Spleen (tissue), 11 donors: ENCODE data around the gene APOC3. TPM values are rescaled to one million over a fixed set of nuclear protein-coding genes. Genes with fewer than 3 reads are reported as not detected.

Source experiments
- DNase-seq: peaks from one replicate; pipeline ENCODE4 v3.0.0-alpha.2; 2020
- H3K27ac ChIP-seq, 8 donors: fragments of 200-600 bp; sonication (generic) in 7 of 8; 1 replicate in 4 of 8; 2 replicates in 4 of 8; pipeline versions ENCODE4 v1.5.0 to v1.8.0; 2016 to 2021; ENCODE audit warnings: inconsistent platforms in 4 of 8, mild to moderate bottlenecking in 4 of 8, moderate library complexity in 1 of 8
- H3K27me3 ChIP-seq, 7 donors: fragments of 200-600 bp; sonication (generic) in 6 of 7; replicated peaks in 1 of 7; 1 replicate in 4 of 7; 2 replicates in 3 of 7; pipeline versions ENCODE4 v1.5.0 to v1.8.0; 2016 to 2021; ENCODE audit warnings: inconsistent platforms in 3 of 7, mild to moderate bottlenecking in 1 of 7
- H3K36me3 ChIP-seq, 6 donors: fragments of 200-600 bp; sonication (generic) in 5 of 6; 1 replicate in 4 of 6; 2 replicates in 2 of 6; pipeline versions ENCODE4 v1.5.0 to v1.8.0; 2016 to 2021; ENCODE audit warnings: inconsistent platforms in 2 of 6
- H3K4me1 ChIP-seq, 6 donors: fragments of 200-600 bp; sonication (generic) in 5 of 6; 1 replicate in 3 of 6; 2 replicates in 3 of 6; pipeline versions ENCODE4 v1.5.0 to v1.8.0; 2016 to 2021; ENCODE audit warnings: inconsistent platforms in 3 of 6
- H3K4me3 ChIP-seq, 8 donors: fragments of 200-600 bp; sonication (generic) in 7 of 8; 1 replicate in 4 of 8; 2 replicates in 4 of 8; pipeline versions ENCODE4 v1.5.0 to v1.8.0; 2016 to 2021; ENCODE audit warnings: inconsistent platforms in 4 of 8, mild to moderate bottlenecking in 4 of 8, moderate library complexity in 2 of 8
- H3K9me3 ChIP-seq, 8 donors: fragments of 200-600 bp; sonication (generic) in 7 of 8; 1 replicate in 4 of 8; 2 replicates in 4 of 8; pipeline versions ENCODE4 v1.5.0 to v1.8.0; 2016 to 2021; ENCODE audit warnings: inconsistent platforms in 4 of 8
- POLR2A ChIP-seq, 3 donors: fragments of 450-650 bp; IDR thresholded peaks; one replicate each; pipeline ENCODE4 v1.5.1; 2017; ENCODE audit warnings: antibody characterized with exemption in 3 of 3, mild to moderate bottlenecking in 1 of 3
- POLR2AphosphoS5 ChIP-seq, 3 donors: sonication (generic); formaldehyde crosslinking; IDR thresholded peaks; one replicate each; pipeline ENCODE4 v1.5.1; 2017; ENCODE audit warnings: antibody characterized with exemption in 3 of 3
- WGBS, 5 donors: extraction: QIAGEN DNeasy Blood & Tissue Kit in 3 of 5; methylation state at CpG; one replicate each; pipeline versions ENCODE4 v1.1.5 to v1.1.7; 2013 to 2018; 5-methylcytosine and 5-hydroxymethylcytosine counted together
- intact Hi-C: fragments of 100-400 bp; cut with DNase I; formaldehyde crosslinking; loops from one replicate; pipeline ENCODE4 v1.15.0; 2023; ENCODE audit warnings: low total_unique reads
- polyA plus RNA-seq, 3 donors: library from polyadenylated mRNA; stranded (reverse); fragments of 200-250 nt; gene quantifications; one replicate each; pipeline ENCODE4 v1.2.1, GENCODE V29; 2013
- total RNA-seq, 7 donors: library from RNA; depleted of rRNA in 3 of 7; stranded (reverse); fragments of >200 nt in 3 of 7; fragmentation: NEBNext Ultra II Directional in 4 of 7; extraction: Animal tissue kit (Norgen Biotek cat#: 25700) in 4 of 7; gene quantifications; one replicate each; pipeline versions ENCODE4 v1.1.0 to v1.2.1, GENCODE V29; 2016 to 2021
- TF ChIP-seq, protein P1 (sequence below), 11 experiments: fragments of 200-600 bp in 7 of 11; fragments of 450-650 bp in 4 of 11; sonication (generic) in 4 of 11; IDR thresholded peaks in 8 of 11; conservative IDR thresholded peaks in 3 of 11; 1 replicate in 7 of 11; 2 replicates in 4 of 11; pipeline versions ENCODE4 v1.4.0 to v1.8.0; 2016 to 2021; ENCODE audit warnings: antibody characterized with exemption in 11 of 11, inconsistent platforms in 4 of 11, mild to moderate bottlenecking in 1 of 11
- donor health status: healthy with polysubstance abuse.
- donor health status: DM: no; HTN: no; CAD: no; lungs with moderate emphysema.
- donor health status: DM: no; HTN: no; CAD: no.
- donor health status: Bipolar disorder and iron deficiency.
- donor health status: healthy.
- donor health status: DM: no; HTN: no; CAD: no.
- donor health status: DM: yes; HTN: yes; CAD: no.

The APOC3 gene
- total and polyA plus RNA-seq, 10 donors = 0.70 TPM; not detected in 9

- Histone ChIP-seq H3K36me3 (no peaks in the 10 kb centered on the region), H3K4me1 (no peaks in the 10 kb centered on the region), H3K27ac (no peak overlapping the region), H3K4me3 (no peak overlapping the region), H3K27me3 (no peaks in the 10 kb centered on the region), H3K9me3 (no peaks in the 10 kb centered on the region)
- DNase-seq = no peak
- WGBS, 5 donors = 81 to 88% (median 86%) methylated on average over 14 of the region's 14 CpGs
- TF ChIP-seq POLR2AphosphoS5 (IDR thresholded peaks at IDR 0.05) (no peak), POLR2A (IDR thresholded peaks at IDR 0.05) (no peak)
- TF ChIP-seq, protein P1, sequence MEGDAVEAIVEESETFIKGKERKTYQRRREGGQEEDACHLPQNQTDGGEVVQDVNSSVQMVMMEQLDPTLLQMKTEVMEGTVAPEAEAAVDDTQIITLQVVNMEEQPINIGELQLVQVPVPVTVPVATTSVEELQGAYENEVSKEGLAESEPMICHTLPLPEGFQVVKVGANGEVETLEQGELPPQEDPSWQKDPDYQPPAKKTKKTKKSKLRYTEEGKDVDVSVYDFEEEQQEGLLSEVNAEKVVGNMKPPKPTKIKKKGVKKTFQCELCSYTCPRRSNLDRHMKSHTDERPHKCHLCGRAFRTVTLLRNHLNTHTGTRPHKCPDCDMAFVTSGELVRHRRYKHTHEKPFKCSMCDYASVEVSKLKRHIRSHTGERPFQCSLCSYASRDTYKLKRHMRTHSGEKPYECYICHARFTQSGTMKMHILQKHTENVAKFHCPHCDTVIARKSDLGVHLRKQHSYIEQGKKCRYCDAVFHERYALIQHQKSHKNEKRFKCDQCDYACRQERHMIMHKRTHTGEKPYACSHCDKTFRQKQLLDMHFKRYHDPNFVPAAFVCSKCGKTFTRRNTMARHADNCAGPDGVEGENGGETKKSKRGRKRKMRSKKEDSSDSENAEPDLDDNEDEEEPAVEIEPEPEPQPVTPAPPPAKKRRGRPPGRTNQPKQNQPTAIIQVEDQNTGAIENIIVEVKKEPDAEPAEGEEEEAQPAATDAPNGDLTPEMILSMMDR (IDR thresholded peaks at IDR 0.05 in 8 of 11, conservative IDR thresholded peaks at IDR 0.05 in 3 of 11) = no peak
- intact Hi-C loops = no loop called here
These were observed 21.2 kb upstream of the APOC3 start for GRCh38 chr11:116808262-116809175.

DNA sequence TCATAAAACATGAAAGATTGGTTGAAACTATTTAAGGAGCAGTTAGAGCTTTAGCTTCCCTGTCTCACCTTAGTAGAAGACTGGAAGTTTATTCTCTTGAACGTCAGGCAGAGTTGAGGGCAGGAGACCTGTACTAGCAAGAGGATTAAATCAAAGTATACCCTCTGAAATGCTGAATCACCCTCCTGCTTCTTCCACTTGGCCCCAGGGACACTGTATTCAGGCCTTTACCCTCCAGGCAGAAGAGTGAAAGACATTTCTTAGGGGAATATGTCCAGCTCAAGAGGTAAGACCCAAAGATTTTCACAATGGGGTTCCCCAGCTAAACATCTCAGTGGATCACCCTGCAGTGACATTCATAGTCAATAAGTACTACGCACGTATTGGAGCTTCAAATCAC, 18.5 kb upstream of the APOC3 start:
- no peaks in the 10 kb centered on the region for H3K9me3 ChIP-seq
- DNase-seq = no peak
- H3K36me3 ChIP-seq = no peaks in the 10 kb centered on the region
- H3K27ac ChIP-seq = no peak overlapping the region
- intact Hi-C loops = no loop called here
- 81 to 93% (median 85%) methylated on average over 3 of the region's 3 CpGs for WGBS, 5 donors
- TF ChIP-seq POLR2AphosphoS5 (IDR thresholded peaks at IDR 0.05) (no peak), POLR2A (IDR thresholded peaks at IDR 0.05) (no peak)
- TF ChIP-seq, protein P1 (IDR thresholded peaks at IDR 0.05 in 8 of 11, conservative IDR thresholded peaks at IDR 0.05 in 3 of 11) = no peak
- no peaks in the 10 kb centered on the region for H3K27me3 ChIP-seq
- H3K4me3 ChIP-seq = no peak overlapping the region
- no peaks in the 10 kb centered on the region for H3K4me1 ChIP-seq

- H3K36me3 ChIP-seq = no peaks in the 10 kb centered on the region
These were observed 17.6 kb upstream of the APOC3 start for GRCh38 chr11:116812109-116812508.

DNA sequence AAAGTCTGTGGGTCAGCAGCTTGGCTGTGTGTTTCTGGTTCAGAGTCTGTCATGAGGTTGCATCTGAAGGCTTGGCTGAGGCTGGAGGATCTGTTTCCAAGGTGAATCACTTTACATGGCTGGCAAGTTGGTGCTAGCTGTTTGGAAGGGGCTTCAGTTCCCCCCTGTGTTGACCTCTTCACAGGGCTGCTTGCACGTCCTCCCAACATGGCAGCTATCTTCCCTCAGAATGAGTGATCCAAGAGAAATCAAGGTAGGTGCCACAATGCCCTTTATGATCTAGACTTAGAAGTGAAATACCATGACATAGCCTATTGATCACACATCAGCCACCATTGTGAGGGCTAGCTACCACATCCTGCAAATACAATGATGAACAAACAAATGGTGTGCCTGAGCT, 16.5 kb upstream of the APOC3 start:
- Histone ChIP-seq H3K9me3 (no peaks in the 10 kb centered on the region), H3K4me1 (no peaks in the 10 kb centered on the region), H3K36me3 (no peaks in the 10 kb centered on the region), H3K27ac (no peak overlapping the region), H3K4me3 (no peak overlapping the region), H3K27me3 (no peaks in the 10 kb centered on the region)
- TF ChIP-seq, protein P1 (IDR thresholded peaks at IDR 0.05 in 8 of 11, conservative IDR thresholded peaks at IDR 0.05 in 3 of 11) = no peak
- TF ChIP-seq POLR2A (IDR thresholded peaks at IDR 0.05) (no peak), POLR2AphosphoS5 (IDR thresholded peaks at IDR 0.05) (no peak)
- WGBS, 5 donors = 86 to 100% (median 96%) methylated on average over 1 of the region's 1 CpG
- DNase-seq = no peak
- intact Hi-C loops = no loop called here

More at GRCh38 chr11:116812109-116812508, 17.6 kb upstream of the APOC3 start:
- 84 to 97% (median 94%) methylated on average over 4 of the region's 4 CpGs for WGBS, 5 donors
- TF ChIP-seq POLR2AphosphoS5 (IDR thresholded peaks at IDR 0.05) = no peak
- no peak for TF ChIP-seq POLR2A (IDR thresholded peaks at IDR 0.05)
- TF ChIP-seq, protein P1 (IDR thresholded peaks at IDR 0.05 in 8 of 11, conservative IDR thresholded peaks at IDR 0.05 in 3 of 11) = no peak
- no peak overlapping the region for H3K27ac ChIP-seq
- DNase-seq = no peak
- no peak overlapping the region for H3K4me3 ChIP-seq
- H3K4me1 ChIP-seq = no peaks in the 10 kb centered on the region
- H3K9me3 ChIP-seq = no peaks in the 10 kb centered on the region
- H3K27me3 ChIP-seq = no peaks in the 10 kb centered on the region
- intact Hi-C loops = no loop called here
